Suprapubic skin (tissue), 4 donors: ENCODE results near the gene ITGA4. TPM values are rescaled to one million over a fixed set of nuclear protein-coding genes. Genes with fewer than 3 reads are reported as not detected.
A peak's percentile ranks its signal among the peaks of the same experiment; 100 is the strongest.

Source experiments
- DNase-seq, 2 donors: peaks; one replicate each; pipeline ENCODE4 v3.0.0-alpha.2; 2019; ENCODE audit warnings: low spot score in 2 of 2
- H3K27ac ChIP-seq: fragments of 200-600 bp; sonication (generic); one replicate; pipeline ENCODE4 v1.5.1; 2019
- H3K27me3 ChIP-seq: fragments of 200-600 bp; sonication (generic); one replicate; pipeline ENCODE4 v1.5.1; 2019
- H3K36me3 ChIP-seq: fragments of 200-600 bp; sonication (generic); one replicate; pipeline ENCODE4 v1.5.1; 2019
- H3K4me1 ChIP-seq: fragments of 200-600 bp; sonication (generic); one replicate; pipeline ENCODE4 v1.5.1; 2019
- H3K4me3 ChIP-seq: fragments of 200-600 bp; sonication (generic); one replicate; pipeline ENCODE4 v1.5.1; 2019; ENCODE audit warnings: mild to moderate bottlenecking
- H3K9me3 ChIP-seq: fragments of 200-600 bp; sonication (generic); one replicate; pipeline ENCODE4 v1.5.1; 2019
- CTCF ChIP-seq, 2 donors: fragments of 200-600 bp in 1 of 2; fragments of 450-650 bp in 1 of 2; sonication (generic) in 1 of 2; IDR thresholded peaks; one replicate each; pipeline ENCODE4 v1.5.1; 2016 to 2019; ENCODE audit warnings: antibody characterized with exemption in 2 of 2, mild to moderate bottlenecking in 1 of 2, moderate library complexity in 1 of 2
- EP300 ChIP-seq: sonication (generic); formaldehyde crosslinking; IDR thresholded peaks from one replicate; pipeline ENCODE4 v1.6.1; 2017; ENCODE audit warnings: antibody characterized with exemption
- POLR2A ChIP-seq, 2 donors: fragments of 450-650 bp; IDR thresholded peaks; one replicate each; pipeline ENCODE4 v1.6.1; 2017; ENCODE audit warnings: antibody characterized with exemption in 2 of 2, mild to moderate bottlenecking in 2 of 2, moderate library complexity in 2 of 2
- POLR2AphosphoS5 ChIP-seq, 3 donors: sonication (generic); formaldehyde crosslinking; IDR thresholded peaks; one replicate each; pipeline ENCODE4 v1.6.1; 2017; ENCODE audit warnings: antibody characterized with exemption in 3 of 3
- WGBS: methylation state at CpG from one replicate; pipeline ENCODE4 v1.1.5; 2018; 5-methylcytosine and 5-hydroxymethylcytosine counted together
- total RNA-seq, 4 donors: library from RNA; depleted of rRNA; stranded (reverse); fragments of >200 nt; gene quantifications; one replicate each; pipeline ENCODE4 v1.1.0, GENCODE V29; 2016

Gene ITGA4
- total RNA-seq, 4 donors from 2014 or later, result 0.68 to 14.1 (median 0.95) TPM

- Histone ChIP-seq H3K4me3 (no peak overlapping the region), H3K4me1 (no peaks in the 10 kb centered on the region), H3K27ac (peak overlapping the region; percentile 23), H3K27me3 (no peaks in the 10 kb centered on the region), H3K9me3 (no peaks in the 10 kb centered on the region), H3K36me3 (no peaks in the 10 kb centered on the region)
- 58% methylated on average over 5 of the region's 5 CpGs for WGBS
- DNase-seq, result no peak
- no peak for TF ChIP-seq EP300
- no peak for TF ChIP-seq CTCF (IDR thresholded peaks at IDR 0.05)
- TF ChIP-seq POLR2AphosphoS5 (IDR thresholded peaks at IDR 0.05), result no peak
- no peak for TF ChIP-seq POLR2A (IDR thresholded peaks at IDR 0.05)
These were observed 66.6 kb downstream of the ITGA4 start for GRCh38 chr2:181523756-181524155.

GRCh38 chr2:181526014-181526413 lies 68.8 kb downstream of the ITGA4 start:
- no peak for TF ChIP-seq POLR2AphosphoS5 (IDR thresholded peaks at IDR 0.05)
- no peak for TF ChIP-seq CTCF (IDR thresholded peaks at IDR 0.05)
- TF ChIP-seq EP300, result no peak
- TF ChIP-seq POLR2A (IDR thresholded peaks at IDR 0.05), result no peak
- Histone ChIP-seq H3K27me3 (no peaks in the 10 kb centered on the region), H3K27ac (no peak overlapping the region), H3K36me3 (no peaks in the 10 kb centered on the region), H3K9me3 (no peaks in the 10 kb centered on the region), H3K4me1 (no peaks in the 10 kb centered on the region), H3K4me3 (no peak overlapping the region)
- 84% methylated on average over 4 of the region's 4 CpGs for WGBS
- no peak for DNase-seq

GRCh38 chr2:181527058-181527457 lies 69.9 kb downstream of the ITGA4 start:
- H3K27ac ChIP-seq, result no peak overlapping the region
- H3K9me3 ChIP-seq, result no peaks in the 10 kb centered on the region
- no peaks in the 10 kb centered on the region for H3K4me1 ChIP-seq
- TF ChIP-seq EP300 (no peak), POLR2AphosphoS5 (IDR thresholded peaks at IDR 0.05) (no peak), CTCF (IDR thresholded peaks at IDR 0.05) (no peak), POLR2A (IDR thresholded peaks at IDR 0.05) (no peak)
- H3K27me3 ChIP-seq, result no peaks in the 10 kb centered on the region
- no peaks in the 10 kb centered on the region for H3K36me3 ChIP-seq
- WGBS, result 95% methylated on average over 6 of the region's 6 CpGs
- DNase-seq, result no peak
- H3K4me3 ChIP-seq, result no peak overlapping the region

GRCh38 chr2:181528441-181528840 lies 71.3 kb downstream of the ITGA4 start:
- Histone ChIP-seq H3K27ac (no peak overlapping the region), H3K4me3 (no peak overlapping the region), H3K27me3 (no peaks in the 10 kb centered on the region), H3K9me3 (no peaks in the 10 kb centered on the region), H3K4me1 (no peaks in the 10 kb centered on the region), H3K36me3 (no peaks in the 10 kb centered on the region)
- no peak for TF ChIP-seq CTCF (IDR thresholded peaks at IDR 0.05)
- no peak for TF ChIP-seq POLR2AphosphoS5 (IDR thresholded peaks at IDR 0.05)
- TF ChIP-seq POLR2A (IDR thresholded peaks at IDR 0.05), result no peak
- DNase-seq, result no peak
- 67% methylated on average over 1 of the region's 1 CpG for WGBS

GRCh38 chr2:181536730-181537129 lies 79.5 kb downstream of the ITGA4 start:
- no peaks in the 10 kb centered on the region for H3K9me3 ChIP-seq
- TF ChIP-seq CTCF (IDR thresholded peaks at IDR 0.05) (no peak), POLR2A (IDR thresholded peaks at IDR 0.05) (no peak), POLR2AphosphoS5 (IDR thresholded peaks at IDR 0.05) (no peak), EP300 (no peak)
- no peak overlapping the region for H3K4me3 ChIP-seq
- no peaks in the 10 kb centered on the region for H3K4me1 ChIP-seq
- no peaks in the 10 kb centered on the region for H3K36me3 ChIP-seq
- no peak overlapping the region for H3K27ac ChIP-seq
- 81% methylated on average over 2 of the region's 2 CpGs for WGBS
- DNase-seq, result no peak
- H3K27me3 ChIP-seq, result no peaks in the 10 kb centered on the region
